MCF 10A (cell line): Measurements from ENCODE around the gene KLRC1. TPM values are rescaled to one million over a fixed set of nuclear protein-coding genes. Genes with fewer than 3 reads are reported as not detected.
A peak's percentile ranks its signal among the peaks of the same experiment; 100 is the strongest.
"Not testable (repeated sequence)": the region's sequence is repeated elsewhere in the genome, so short reads cannot be mapped to it uniquely, and the experiment has no call there.

Source experiments
- BruUV-seq: library from RNA; stranded (reverse); fragments of 400-500 nt; replicated peaks from 2 replicates; lab custom pipeline; 2021; lab: Mats Ljungman, UMichigan
- CTCF ChIA-PET: fragments of 300-600 bp; sonication (Branson Sonifier 250); formaldehyde crosslinking; extraction: SDS; loops from one replicate; lab custom pipeline; 2021; ENCODE audit warnings: antibody characterized with exemption, inconsistent platforms; lab: Yijun Ruan, JAX
- POLR2A ChIA-PET: fragments of 300-600, 350-650 bp; sonication (Branson Sonifier 250); formaldehyde crosslinking; extraction: SDS; loops from one replicate; lab custom pipeline; 2020; ENCODE audit warnings: antibody characterized with exemption, inconsistent platforms; lab: Yijun Ruan, JAX
- DNase-seq: peaks from one replicate; pipeline ENCODE4 v3.0.0-alpha.2; 2018; ENCODE audit not compliant: unreplicated experiment
- H3K27ac Mint-ChIP-seq: one replicate; pipeline ENCODE4 v1.8.0; 2022; ENCODE audit warnings: mild to moderate bottlenecking, low read depth, mixed read lengths; ENCODE audit not compliant: unreplicated experiment
- H3K27me3 Mint-ChIP-seq: one replicate; pipeline ENCODE4 v1.8.0; 2022; ENCODE audit warnings: mixed read lengths; ENCODE audit not compliant: insufficient read depth, unreplicated experiment
- H3K36me3 Mint-ChIP-seq: one replicate; pipeline ENCODE4 v1.8.0; 2022; ENCODE audit warnings: mild to moderate bottlenecking, moderate library complexity, mixed read lengths; ENCODE audit not compliant: insufficient read depth, unreplicated experiment
- H3K4me1 Mint-ChIP-seq: one replicate; pipeline ENCODE4 v1.8.0; 2022; ENCODE audit warnings: mixed read lengths; ENCODE audit not compliant: insufficient read depth, unreplicated experiment
- H3K4me3 Mint-ChIP-seq: one replicate; pipeline ENCODE4 v1.8.0; 2022; ENCODE audit warnings: mild to moderate bottlenecking, moderate library complexity, mixed read lengths; ENCODE audit not compliant: unreplicated experiment
- H3K9me3 Mint-ChIP-seq: one replicate; pipeline ENCODE4 v1.8.0; 2022; ENCODE audit warnings: mixed read lengths; ENCODE audit not compliant: unreplicated experiment
- intact Hi-C: fragments of 100-400 bp; cut with micrococcal nuclease; formaldehyde crosslinking; loops from 2 replicates; pipeline ENCODE4 v1.14.1; 2022
- total RNA-seq: library from RNA; stranded (reverse); gene quantifications from 2 replicates; pipeline ENCODE4 v1.2.3, GENCODE V29; 2022
- TF ChIP-seq, protein P1 (sequence below): fragments of 200-600 bp; IDR thresholded peaks from one replicate; pipeline ENCODE4 v1.8.0; 2022; ENCODE audit warnings: antibody characterized with exemption, mild to moderate bottlenecking; ENCODE audit not compliant: unreplicated experiment

Gene KLRC1
- total RNA-seq, 1 experiment from 2014 or later, result not detected

DNA sequence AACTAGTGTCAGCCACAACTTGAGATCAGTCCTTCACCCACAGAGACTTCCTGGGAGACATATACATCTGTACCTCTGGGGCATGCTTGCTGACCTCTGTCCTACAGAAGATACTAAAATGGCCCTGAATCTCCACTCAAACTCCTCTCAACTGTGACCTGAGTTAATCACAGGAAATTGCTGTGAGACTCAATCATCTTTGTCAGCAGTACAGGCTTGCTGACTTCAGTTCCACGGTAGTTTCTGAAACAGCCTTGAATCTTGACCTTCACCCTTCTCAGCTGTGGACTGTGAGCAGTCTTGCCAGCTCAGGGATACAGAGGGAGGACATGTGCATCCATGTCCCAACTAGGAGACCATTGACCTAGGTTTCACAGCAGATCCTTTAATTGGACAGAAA, 1.4 kb upstream of the KLRC1 start:
- no TSS peak for BruUV-seq
- H3K9me3 Mint-ChIP-seq, result no peaks in the 10 kb centered on the region
- no peak for DNase-seq
- H3K4me3 Mint-ChIP-seq, result no peak overlapping the region
- intact Hi-C loops, result no loop called here
- peaks cover 5% of the 10 kb centered on the region for H3K4me1 Mint-ChIP-seq
- ChIA-PET CTCF (no interaction called here), POLR2A (interaction anchor here (0.6 to 0.9 kb wide), 3 partner anchors 13 to 558 kb away, joined by 3 to 5 read pairs (median 3); no protein-coding TSS in a partner anchor)
- no peak overlapping the region for H3K27ac Mint-ChIP-seq
- TF ChIP-seq, protein P1, sequence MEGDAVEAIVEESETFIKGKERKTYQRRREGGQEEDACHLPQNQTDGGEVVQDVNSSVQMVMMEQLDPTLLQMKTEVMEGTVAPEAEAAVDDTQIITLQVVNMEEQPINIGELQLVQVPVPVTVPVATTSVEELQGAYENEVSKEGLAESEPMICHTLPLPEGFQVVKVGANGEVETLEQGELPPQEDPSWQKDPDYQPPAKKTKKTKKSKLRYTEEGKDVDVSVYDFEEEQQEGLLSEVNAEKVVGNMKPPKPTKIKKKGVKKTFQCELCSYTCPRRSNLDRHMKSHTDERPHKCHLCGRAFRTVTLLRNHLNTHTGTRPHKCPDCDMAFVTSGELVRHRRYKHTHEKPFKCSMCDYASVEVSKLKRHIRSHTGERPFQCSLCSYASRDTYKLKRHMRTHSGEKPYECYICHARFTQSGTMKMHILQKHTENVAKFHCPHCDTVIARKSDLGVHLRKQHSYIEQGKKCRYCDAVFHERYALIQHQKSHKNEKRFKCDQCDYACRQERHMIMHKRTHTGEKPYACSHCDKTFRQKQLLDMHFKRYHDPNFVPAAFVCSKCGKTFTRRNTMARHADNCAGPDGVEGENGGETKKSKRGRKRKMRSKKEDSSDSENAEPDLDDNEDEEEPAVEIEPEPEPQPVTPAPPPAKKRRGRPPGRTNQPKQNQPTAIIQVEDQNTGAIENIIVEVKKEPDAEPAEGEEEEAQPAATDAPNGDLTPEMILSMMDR, result no peak
- H3K36me3 Mint-ChIP-seq, result peaks cover 6% of the 10 kb centered on the region
- no peaks in the 10 kb centered on the region for H3K27me3 Mint-ChIP-seq

DNA sequence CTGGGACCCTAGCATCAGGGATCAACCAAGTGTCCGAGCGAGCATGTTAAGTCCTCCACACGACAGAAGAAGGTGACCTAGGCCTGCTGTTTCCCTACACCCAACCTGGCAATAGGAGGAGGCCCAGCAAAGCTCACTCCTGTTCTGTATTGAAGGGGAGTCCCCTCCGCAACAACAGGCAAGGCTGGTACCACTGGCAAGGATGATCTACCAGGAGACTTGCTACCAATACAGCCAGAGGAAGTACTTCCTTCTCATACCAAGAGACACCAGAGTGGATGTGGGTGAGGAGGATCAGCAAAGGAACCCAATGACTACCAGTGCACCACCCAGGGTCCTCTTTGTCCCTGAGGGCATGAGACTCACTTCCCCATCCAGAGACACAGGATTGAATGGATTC, 4.9 kb downstream of the KLRC1 start:
- H3K4me3 Mint-ChIP-seq, result no peak overlapping the region
- H3K27me3 Mint-ChIP-seq, result no peaks in the 10 kb centered on the region
- ChIA-PET POLR2A (no interaction called here), CTCF (no interaction called here)
- DNase-seq, result no peak
- intact Hi-C loops, result no loop called here
- H3K4me1 Mint-ChIP-seq, result peaks cover 4% of the 10 kb centered on the region
- H3K27ac Mint-ChIP-seq, result no peak overlapping the region
- TF ChIP-seq, protein P1, result no peak
- no peaks in the 10 kb centered on the region for H3K9me3 Mint-ChIP-seq
- BruUV-seq, result no TSS peak
- peaks cover 6% of the 10 kb centered on the region for H3K36me3 Mint-ChIP-seq

DNA sequence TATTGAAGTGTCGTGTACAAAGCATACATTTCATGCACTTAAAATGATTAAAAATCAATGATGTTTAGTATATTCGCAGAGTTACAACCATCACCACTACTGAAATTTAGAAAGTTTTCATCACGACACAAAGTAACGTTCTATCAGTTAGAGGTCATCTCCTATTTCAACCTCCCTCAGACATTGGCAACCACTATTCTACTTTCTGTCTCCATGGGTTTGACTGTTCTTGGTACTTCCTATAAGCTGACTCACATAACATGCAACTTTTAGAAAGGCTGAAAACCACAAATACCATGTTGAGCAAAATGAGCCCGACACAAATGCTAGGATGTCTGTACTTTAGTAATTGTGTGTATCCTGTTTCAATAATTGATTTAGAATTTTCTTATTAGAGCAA, 7.1 kb downstream of the KLRC1 start:
- POLR2A ChIA-PET, CTCF ChIA-PET, H3K4me3 Mint-ChIP-seq, H3K27ac Mint-ChIP-seq, H3K9me3 Mint-ChIP-seq, intact Hi-C loops, BruUV-seq, H3K36me3 Mint-ChIP-seq, H3K27me3 Mint-ChIP-seq, H3K4me1 Mint-ChIP-seq: not testable (repeated sequence)
- peak; percentile 12 for DNase-seq

GRCh38 chr12:10441144-10441543, 12.0 kb downstream of the KLRC1 start:
- not testable (repeated sequence) for DNase-seq
- CTCF ChIA-PET, result interaction anchor here (0.6 kb wide), 2 partner anchors 544 to 1739 kb away, joined by 3 to 4 read pairs; no protein-coding TSS in a partner anchor

DNA sequence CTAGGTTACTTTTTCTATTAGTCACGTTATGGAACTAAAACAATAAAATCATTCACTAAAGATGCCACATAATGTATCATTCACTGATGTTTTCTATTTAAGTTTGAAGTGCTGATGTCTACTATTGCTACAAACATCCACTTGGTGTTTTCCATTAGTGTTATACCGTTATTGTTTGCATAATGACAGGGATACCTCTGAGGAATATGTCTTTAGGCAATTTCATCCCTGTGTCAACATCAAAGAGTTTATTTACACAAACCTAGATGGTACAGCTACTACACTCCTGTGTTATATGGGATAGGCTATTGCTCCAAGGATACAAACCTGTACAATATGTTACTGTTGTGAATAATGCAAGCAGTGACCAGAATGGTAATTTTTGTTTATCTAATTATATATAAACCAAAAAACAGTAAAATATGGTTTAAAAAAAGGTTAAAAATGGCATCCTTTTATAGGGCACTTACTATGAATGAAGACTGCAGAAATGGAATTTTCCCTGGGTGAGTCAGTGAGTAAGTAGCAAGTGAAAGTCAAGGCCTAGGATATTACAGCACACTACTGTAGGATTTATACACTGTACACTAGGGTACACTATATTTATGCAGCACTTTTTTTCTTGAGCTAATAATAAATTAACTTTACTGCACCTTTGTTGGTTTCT, 13.4 kb downstream of the KLRC1 start:
- POLR2A ChIA-PET, intact Hi-C loops, H3K4me3 Mint-ChIP-seq, BruUV-seq, H3K27ac Mint-ChIP-seq, H3K4me1 Mint-ChIP-seq, H3K27me3 Mint-ChIP-seq, H3K9me3 Mint-ChIP-seq, CTCF ChIA-PET, H3K36me3 Mint-ChIP-seq: not testable (repeated sequence)
- peak; percentile 48 for DNase-seq

More at GRCh38 chr12:10441144-10441543, 12.0 kb downstream of the KLRC1 start:
- intact Hi-C loops, POLR2A ChIA-PET, H3K27me3 Mint-ChIP-seq, H3K9me3 Mint-ChIP-seq, H3K36me3 Mint-ChIP-seq, H3K27ac Mint-ChIP-seq, BruUV-seq, H3K4me3 Mint-ChIP-seq, H3K4me1 Mint-ChIP-seq: not testable (repeated sequence)

DNA sequence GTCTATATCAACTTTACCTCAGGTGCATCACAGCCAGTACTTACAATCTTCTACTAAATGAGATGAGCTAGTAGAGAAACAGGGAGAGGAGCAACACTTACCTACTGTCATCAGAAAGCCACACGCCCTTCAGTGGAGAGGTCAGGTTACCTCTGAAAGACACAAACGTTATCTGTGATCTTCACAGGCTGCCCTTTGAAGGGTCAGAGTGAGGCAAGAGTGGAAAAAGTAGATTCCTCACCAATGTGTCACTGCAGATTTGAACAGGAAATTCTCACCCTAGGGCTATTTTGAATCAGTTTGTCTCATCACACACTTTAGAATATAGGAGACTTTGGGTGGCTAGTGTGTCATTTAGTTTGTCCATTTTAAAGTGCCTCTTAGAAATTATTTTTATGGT, 15.6 kb downstream of the KLRC1 start:
- intact Hi-C loops, CTCF ChIA-PET, H3K9me3 Mint-ChIP-seq, H3K4me3 Mint-ChIP-seq, POLR2A ChIA-PET, H3K36me3 Mint-ChIP-seq, H3K4me1 Mint-ChIP-seq, DNase-seq, H3K27me3 Mint-ChIP-seq, BruUV-seq, H3K27ac Mint-ChIP-seq: not testable (repeated sequence)

GRCh38 chr12:10435816-10436215, 17.4 kb downstream of the KLRC1 start, which contains the start of gene KLRC2:
Gene KLRC2 (minus strand): TSS chr12:10436010. CDS start chr12:10435986, 24 bp downstream.
- H3K4me1 Mint-ChIP-seq, intact Hi-C loops, H3K9me3 Mint-ChIP-seq, CTCF ChIA-PET, H3K27me3 Mint-ChIP-seq, BruUV-seq, H3K36me3 Mint-ChIP-seq: not testable (repeated sequence)
- peak within 1 kb of the TSS; percentile 57 for H3K27ac Mint-ChIP-seq
- peak; percentile 58 for DNase-seq
- POLR2A ChIA-PET, result interaction anchor here (0.6 to 1.5 kb wide), 5 partner anchors 15 to 222 kb away, joined by 3 to 11 read pairs (median 4); partner anchors contain the start of gene KLRC3
- H3K4me3 Mint-ChIP-seq, result peak within 1 kb of the TSS; percentile 67

DNA sequence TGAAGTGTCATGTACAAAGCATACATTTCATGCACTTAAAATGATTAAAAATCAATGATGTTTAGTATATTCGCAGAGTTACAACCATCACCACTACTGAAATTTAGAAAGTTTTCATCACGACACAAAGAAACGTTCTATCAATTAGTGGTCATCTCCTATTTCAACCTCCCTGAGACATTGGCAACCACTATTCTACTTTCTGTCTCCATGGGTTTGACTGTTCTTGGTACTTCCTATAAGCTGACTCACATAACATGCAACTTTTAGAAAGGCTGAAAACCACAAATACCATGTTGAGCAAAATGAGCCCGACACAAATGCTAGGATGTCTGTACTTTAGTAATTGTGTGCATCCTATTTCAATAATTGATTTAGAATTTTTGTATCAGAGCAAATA, 22.6 kb downstream of the KLRC1 start:
- intact Hi-C loops, CTCF ChIA-PET, H3K36me3 Mint-ChIP-seq, H3K4me3 Mint-ChIP-seq, H3K27ac Mint-ChIP-seq, BruUV-seq, H3K27me3 Mint-ChIP-seq, POLR2A ChIA-PET, H3K9me3 Mint-ChIP-seq, H3K4me1 Mint-ChIP-seq: not testable (repeated sequence)
- peak; percentile 14 for DNase-seq
